H1 (cell line): ENCODE measurements around the gene TBC1D4.

Experiments
- EP300 ChIP-seq, 2 experiments: IDR thresholded peaks; 1 replicate in 1 of 2; 2 replicates in 1 of 2; pipeline ENCODE4 v1.6.1; 2011 to 2012; ENCODE audit warnings: low read depth in 2 of 2, low read length in 2 of 2, mild to moderate bottlenecking in 2 of 2, borderline replicate concordance in 1 of 2, inconsistent platforms in 1 of 2, moderate library complexity in 1 of 2
- EZH2 ChIP-seq: fragments of 200-600 bp; sonication (generic); IDR thresholded peaks from 2 replicates; pipeline ENCODE4 v1.7.1; 2012; ENCODE audit warnings: low read depth, mild to moderate bottlenecking, moderate library complexity, low read length, inconsistent platforms; ENCODE audit not compliant: severe bottlenecking
- GABPA ChIP-seq: IDR thresholded peaks from 2 replicates; pipeline ENCODE4 v1.6.1; 2011; ENCODE audit warnings: mild to moderate bottlenecking, low read length, moderate library complexity, borderline replicate concordance; ENCODE audit not compliant: insufficient read depth
- POLR2AphosphoS5 ChIP-seq: IDR thresholded peaks from 2 replicates; pipeline ENCODE4 v1.6.1; 2011; ENCODE audit warnings: low read depth, low read length
- TAF1 ChIP-seq: IDR thresholded peaks from 2 replicates; pipeline ENCODE4 v1.6.1; 2011; ENCODE audit warnings: mild to moderate bottlenecking, low read depth, low read length
- TF ChIP-seq, protein P1 (sequence below), 3 experiments: IDR thresholded peaks; 1 replicate in 2 of 3; 2 replicates in 1 of 3; pipeline versions ENCODE4 v1.5.1 to v1.6.1; 2011; ENCODE audit warnings: low read length in 3 of 3, mild to moderate bottlenecking in 3 of 3, inconsistent platforms in 2 of 3, low read depth in 1 of 3, moderate library complexity in 1 of 3; ENCODE audit not compliant: insufficient read depth in 1 of 3; ENCODE audit errors: control extremely low read depth in 1 of 3

DNA sequence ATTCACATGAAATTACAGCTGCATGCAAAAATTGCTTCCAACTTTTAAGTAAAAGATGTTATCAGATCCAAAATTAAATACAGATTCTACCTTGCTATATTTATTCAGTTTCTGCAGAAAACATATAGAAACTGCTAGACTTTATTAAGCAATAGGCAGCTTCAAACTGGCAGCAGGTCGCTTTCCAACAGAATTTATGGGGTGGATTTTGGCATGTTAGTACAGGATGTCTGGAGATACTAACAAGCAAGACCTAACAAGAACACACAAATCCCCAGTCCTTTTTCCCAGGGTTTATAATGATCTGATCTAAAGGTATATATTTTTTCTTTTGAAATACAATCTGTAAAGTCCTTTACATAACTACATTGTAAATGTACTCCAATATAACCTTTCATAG lies 27.5 kb downstream of the TBC1D4 start:
- TF ChIP-seq, protein P1, sequence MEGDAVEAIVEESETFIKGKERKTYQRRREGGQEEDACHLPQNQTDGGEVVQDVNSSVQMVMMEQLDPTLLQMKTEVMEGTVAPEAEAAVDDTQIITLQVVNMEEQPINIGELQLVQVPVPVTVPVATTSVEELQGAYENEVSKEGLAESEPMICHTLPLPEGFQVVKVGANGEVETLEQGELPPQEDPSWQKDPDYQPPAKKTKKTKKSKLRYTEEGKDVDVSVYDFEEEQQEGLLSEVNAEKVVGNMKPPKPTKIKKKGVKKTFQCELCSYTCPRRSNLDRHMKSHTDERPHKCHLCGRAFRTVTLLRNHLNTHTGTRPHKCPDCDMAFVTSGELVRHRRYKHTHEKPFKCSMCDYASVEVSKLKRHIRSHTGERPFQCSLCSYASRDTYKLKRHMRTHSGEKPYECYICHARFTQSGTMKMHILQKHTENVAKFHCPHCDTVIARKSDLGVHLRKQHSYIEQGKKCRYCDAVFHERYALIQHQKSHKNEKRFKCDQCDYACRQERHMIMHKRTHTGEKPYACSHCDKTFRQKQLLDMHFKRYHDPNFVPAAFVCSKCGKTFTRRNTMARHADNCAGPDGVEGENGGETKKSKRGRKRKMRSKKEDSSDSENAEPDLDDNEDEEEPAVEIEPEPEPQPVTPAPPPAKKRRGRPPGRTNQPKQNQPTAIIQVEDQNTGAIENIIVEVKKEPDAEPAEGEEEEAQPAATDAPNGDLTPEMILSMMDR (IDR thresholded peaks at IDR 0.05; ENCODE audit: control extremely low read depth in 1 of 3, insufficient read depth in 1 of 3, low read depth in 1 of 3, low read length in 3 of 3), result no peak
- TF ChIP-seq EP300 (IDR thresholded peaks at IDR 0.05; ENCODE audit: borderline replicate concordance in 1 of 2, low read depth in 2 of 2, low read length in 2 of 2) (no peak), POLR2AphosphoS5 (no peak), TAF1 (no peak), GABPA (no peak), EZH2 (no peak)
